Measurements from ENCODE around the gene KLHL29. TPM values are rescaled to one million over a fixed set of nuclear protein-coding genes. Genes with fewer than 3 reads are reported as not detected.

The KLHL29 gene
- total and polyA plus RNA-seq, 2 donors (not counting 3 experiments of a cell fraction or from before 2014, with no cell fraction given) = 4.6 to 12.7 TPM

GRCh38 chr2:23569761-23570365, 184.9 kb downstream of the KLHL29 start:
- ChIA-PET POLR2A (no interaction called here), CTCF (interaction anchor here (1.5 kb wide), 1 partner anchor 257 kb away, joined by 3 read pairs; no protein-coding TSS in a partner anchor)
- DNase-seq (ENCODE audit: low read depth, low spot score) = no peak
- dilution Hi-C loops (cut with MboI; ENCODE audit: extremely low pct_ligation_motif_present, low sequenced_read_pairs) (no loop called here), intact Hi-C loops (cut with micrococcal nuclease) (loop anchor here (5.0 kb wide), 1 partner anchor 168 kb away; no protein-coding TSS in a partner anchor)
- H2AFZ ChIP-seq (ENCODE audit: low read depth, low read length) = no peak overlapping the region
- H3K27ac ChIP-seq (ENCODE audit: insufficient read depth, low read depth, low read length) = no peak overlapping the region
- H3K4me2 ChIP-seq (ENCODE audit: insufficient read depth, low read length) = no peak overlapping the region
- no peak for TF ChIP-seq JUN (IDR thresholded peaks at IDR 0.05; ENCODE audit: borderline replicate concordance, insufficient read depth, insufficient read length, low read depth)
- no peak for TF ChIP-seq MAX (IDR thresholded peaks at IDR 0.05; ENCODE audit: insufficient read depth, insufficient read length)
- TF ChIP-seq FOS (IDR thresholded peaks at IDR 0.05; ENCODE audit: borderline replicate concordance, insufficient read depth, low read length) = no peak
- TF ChIP-seq CTCF (IDR thresholded peaks at IDR 0.05; ENCODE audit: extremely low read depth in 1 of 2, insufficient read depth in 1 of 2, low read depth in 1 of 2, low read length in 2 of 2) = no peak
- no peak for TF ChIP-seq POLR2A (IDR thresholded peaks at IDR 0.05; ENCODE audit: low read depth, low read length)
- no peak for TF ChIP-seq POLR2AphosphoS5 (IDR thresholded peaks at IDR 0.05; ENCODE audit: insufficient read depth, low read depth, low read length)
- TF ChIP-seq EZH2 (IDR thresholded peaks at IDR 0.05; ENCODE audit: borderline replicate concordance, low read depth, low read length, severe bottlenecking) = no peak
- TF ChIP-seq MYC (IDR thresholded peaks at IDR 0.05; ENCODE audit: low read depth, low read length) = no peak
- no peak for TF ChIP-seq GATA2 (IDR thresholded peaks at IDR 0.05; ENCODE audit: insufficient read depth, insufficient read length, low read depth, low read length)
- no peaks in the 10 kb centered on the region for H4K20me1 ChIP-seq (replicated peaks; ENCODE audit: control insufficient read depth, extremely low read depth, insufficient read depth, low read length)
- H3K9ac ChIP-seq (replicated peaks; ENCODE audit: extremely low read depth, insufficient read depth, low read length) = no peak overlapping the region
- H3K9me1 ChIP-seq (replicated peaks; ENCODE audit: control insufficient read depth, extremely low read depth, insufficient read depth, low read length) = no peaks in the 10 kb centered on the region
- no peak for FAIRE-seq
- no peaks in the 10 kb centered on the region for H3K79me2 ChIP-seq (ENCODE audit: control insufficient read depth, insufficient read depth, low read length)
- H3K4me1 ChIP-seq (ENCODE audit: control insufficient read depth, extremely low read depth, insufficient read depth, low read length) = no peaks in the 10 kb centered on the region
- no peaks in the 10 kb centered on the region for H3K9me3 ChIP-seq (replicated peaks; ENCODE audit: control insufficient read depth, insufficient read depth, low read length)
- no peak overlapping the region for H3K4me3 ChIP-seq (replicated peaks in 1 of 3; ENCODE audit: insufficient read depth in 1 of 3, low read depth in 1 of 3, low read length in 3 of 3)
- no peaks in the 10 kb centered on the region for H3K27me3 ChIP-seq (ENCODE audit: control insufficient read depth in 2 of 2, insufficient read depth in 2 of 2, low read length in 2 of 2)
- no TSS peak for BruUV-seq (replicated peaks)
- no peaks in the 10 kb centered on the region for H3K36me3 ChIP-seq (ENCODE audit: control insufficient read depth in 2 of 2, extremely low read depth in 1 of 2, insufficient read depth in 2 of 2, low read length in 2 of 2)

All from endothelial cell of umbilical vein (primary cell).